SK-N-SH (cell line): ENCODE results near the gene LMOD3. TPM values are rescaled to one million over a fixed set of nuclear protein-coding genes. Genes with fewer than 3 reads are reported as not detected.

ENCODE experiments used
- CTCF ChIA-PET: fragments of 300-600, 350-600 bp; formaldehyde crosslinking; extraction: SDS; loops from one replicate; lab custom pipeline; 2021; lab: Yijun Ruan, JAX
- POLR2A ChIA-PET: fragments of 350-600 bp; sonication (Branson Sonifier 250); formaldehyde crosslinking; extraction: SDS; loops from one replicate; lab custom pipeline; 2020; ENCODE audit warnings: antibody characterized with exemption, inconsistent platforms; lab: Yijun Ruan, JAX
- DNase-seq: peaks from one replicate; pipeline ENCODE4 v3.0.0; 2012
- H2AFZ ChIP-seq: fragments of 200-600 bp; sonication (generic); 2 replicates; pipeline ENCODE4 v1.8.1; 2016; ENCODE audit warnings: antibody characterized with exemption, mild to moderate bottlenecking, low read depth
- H3F3A ChIP-seq: fragments of 200-600 bp; sonication (generic); replicated peaks from 2 replicates; pipeline ENCODE3; 2016; ENCODE audit warnings: antibody characterized with exemption, mild to moderate bottlenecking; ENCODE audit not compliant: insufficient read depth
- H3K27ac ChIP-seq, 2 experiments: fragments of 200-500 bp in 1 of 2; fragments of 200-600 bp in 1 of 2; sonication (Bioruptor generic) in 1 of 2; sonication (generic), shearing (Covaris generic) in 1 of 2; 2 replicates each; pipeline versions ENCODE4 v1.5.1 to v1.6.1; 2014 to 2016; ENCODE audit warnings: low read depth in 2 of 2, inconsistent platforms in 1 of 2, low read length in 1 of 2, mild to moderate bottlenecking in 1 of 2, mixed read lengths in 1 of 2
- H3K27me3 ChIP-seq: fragments of 200-600 bp; sonication (generic), shearing (Covaris generic); 2 replicates; pipeline ENCODE4 v1.6.1; 2016; ENCODE audit warnings: mixed run types; ENCODE audit not compliant: insufficient read depth
- H3K36me3 ChIP-seq, 2 experiments: fragments of 200-500 bp in 1 of 2; fragments of 200-600 bp in 1 of 2; sonication (Bioruptor generic) in 1 of 2; sonication (generic) in 1 of 2; replicated peaks in 1 of 2; 2 replicates each; pipeline versions ENCODE3 to v1.5.1; 2014 to 2016; ENCODE audit warnings: low read length in 1 of 2, mild to moderate bottlenecking in 1 of 2; ENCODE audit not compliant: insufficient read depth in 2 of 2, control insufficient read depth in 1 of 2
- H3K4me1 ChIP-seq, 2 experiments: fragments of 200-500 bp in 1 of 2; fragments of 200-600 bp in 1 of 2; sonication (Bioruptor generic) in 1 of 2; sonication (generic), shearing (Covaris generic) in 1 of 2; 2 replicates each; pipeline versions ENCODE4 v1.5.1 to v1.6.1; 2014 to 2016; ENCODE audit warnings: low read depth in 1 of 2, low read length in 1 of 2, mixed run types in 1 of 2; ENCODE audit not compliant: insufficient read depth in 2 of 2, control insufficient read depth in 1 of 2
- H3K4me2 ChIP-seq: fragments of 200-600 bp; sonication (generic), shearing (Covaris generic); 2 replicates; pipeline ENCODE4 v1.6.1; 2017; ENCODE audit warnings: mixed run types
- H3K4me3 ChIP-seq, 2 experiments: fragments of 200-500 bp in 1 of 2; fragments of 200-600 bp in 1 of 2; sonication (Bioruptor generic) in 1 of 2; sonication (generic), shearing (Covaris generic) in 1 of 2; 2 replicates each; pipeline versions ENCODE4 v1.5.1 to v1.8.1; 2014 to 2016; ENCODE audit warnings: low read depth in 2 of 2, inconsistent platforms in 1 of 2, low read length in 1 of 2, mild to moderate bottlenecking in 1 of 2, mixed read lengths in 1 of 2, moderate library complexity in 1 of 2
- H3K79me2 ChIP-seq: fragments of 200-600 bp; sonication (generic); 2 replicates; pipeline ENCODE4 v1.8.1; 2017; ENCODE audit warnings: mild to moderate bottlenecking; ENCODE audit not compliant: insufficient read depth
- H3K9ac ChIP-seq: fragments of 200-600 bp; sonication (generic); 2 replicates; pipeline ENCODE4 v1.6.1; 2017; ENCODE audit warnings: mixed run types
- H3K9me2 ChIP-seq: fragments of 200-600 bp; sonication (generic); 2 replicates; pipeline ENCODE4 v1.6.1; 2017; ENCODE audit warnings: mixed run types
- H3K9me3 ChIP-seq: fragments of 200-600 bp; sonication (generic); 2 replicates; pipeline ENCODE4 v1.6.1; 2017; ENCODE audit warnings: mixed run types, mild to moderate bottlenecking, moderate library complexity
- H4K20me1 ChIP-seq: fragments of 200-600 bp; sonication (generic); 2 replicates; pipeline ENCODE4 v1.6.1; 2017; ENCODE audit warnings: mild to moderate bottlenecking, mixed run types; ENCODE audit not compliant: insufficient read depth
- CTCF ChIP-seq: fragments of 200-600 bp; sonication (generic); IDR thresholded peaks from 2 replicates; pipeline ENCODE4 v1.6.1; 2017; ENCODE audit warnings: antibody characterized with exemption, mild to moderate bottlenecking, moderate library complexity
- IRF3 ChIP-seq: fragments of 150-350 bp; IDR thresholded peaks from 2 replicates; pipeline ENCODE4 v1.6.1; 2016; ENCODE audit warnings: mild to moderate bottlenecking, low read depth, low read length
- JUND ChIP-seq: IDR thresholded peaks from 2 replicates; pipeline ENCODE4 v1.4.0; 2012
- MAX ChIP-seq: IDR thresholded peaks from 2 replicates; pipeline ENCODE4 v1.4.0; 2012; ENCODE audit warnings: low read depth
- MEF2A ChIP-seq: IDR thresholded peaks from 2 replicates; pipeline ENCODE4 v1.4.0; 2012; ENCODE audit warnings: low read depth, borderline replicate concordance
- MXI1 ChIP-seq: IDR thresholded peaks from 2 replicates; pipeline ENCODE4 v1.6.1; 2012; ENCODE audit warnings: mild to moderate bottlenecking, low read depth, low read length, improper control_type of control experiment
- NFIC ChIP-seq: IDR thresholded peaks from 2 replicates; pipeline ENCODE4 v1.4.0; 2012; ENCODE audit warnings: borderline replicate concordance
- PBX3 ChIP-seq: IDR thresholded peaks from 2 replicates; pipeline ENCODE4; 2012
- POLR2AphosphoS5 ChIP-seq: IDR thresholded peaks from 2 replicates; pipeline ENCODE4 v1.6.1; 2012; ENCODE audit warnings: low read depth, low read length
- RAD21 ChIP-seq: IDR thresholded peaks from 2 replicates; pipeline ENCODE4 v1.6.1; 2012; ENCODE audit warnings: mild to moderate bottlenecking, low read length
- RCOR1 ChIP-seq: fragments of 150-350 bp; IDR thresholded peaks from 2 replicates; pipeline ENCODE4 v1.6.1; 2017; ENCODE audit warnings: antibody characterized with exemption, low read length
- TAF1 ChIP-seq: IDR thresholded peaks from 2 replicates; pipeline ENCODE4 v1.6.1; 2012; ENCODE audit warnings: low read depth, mild to moderate bottlenecking, low read length, moderate library complexity, borderline replicate concordance
- TEAD4 ChIP-seq: IDR thresholded peaks from 2 replicates; pipeline ENCODE4 v1.4.0; 2012; ENCODE audit warnings: mild to moderate bottlenecking, borderline replicate concordance; ENCODE audit not compliant: insufficient read depth
- USF1 ChIP-seq: IDR thresholded peaks from 2 replicates; pipeline ENCODE4 v1.4.0; 2012; ENCODE audit warnings: low read depth, borderline replicate concordance
- YY1 ChIP-seq: IDR thresholded peaks from 2 replicates; pipeline ENCODE4 v1.4.0; 2012; ENCODE audit warnings: low read depth, mild to moderate bottlenecking
- ZBTB33 ChIP-seq: IDR thresholded peaks from 2 replicates; pipeline ENCODE4 v1.4.0; 2012; ENCODE audit warnings: low read depth, borderline replicate concordance
- WGBS: methylation state at CpG from one replicate; pipeline ENCODE4 v1.1.6; 2017; ENCODE audit warnings: low lambda C conversion rate; 5-methylcytosine and 5-hydroxymethylcytosine counted together
- polyA plus RNA-seq, 3 experiments: library from polyadenylated mRNA; depleted of rRNA; stranded (reverse); fragments of >200 nt; gene quantifications; 2 replicates each; pipeline ENCODE4 v1.2.3, GENCODE V29; 2012

Gene LMOD3
- polyA plus RNA-seq, 1 of the 3 experiments (the other 2 are of a cell fraction), result not detected

- DNase-seq, result no peak
- no peaks in the 10 kb centered on the region for H3F3A ChIP-seq
- no peak overlapping the region for H3K4me3 ChIP-seq
- no peaks in the 10 kb centered on the region for H4K20me1 ChIP-seq
- no peak overlapping the region for H3K9ac ChIP-seq
- no peaks in the 10 kb centered on the region for H3K79me2 ChIP-seq
- H2AFZ ChIP-seq, result no peak overlapping the region
- TF ChIP-seq RAD21, result no peak
- no peak for TF ChIP-seq RCOR1
- TF ChIP-seq IRF3, result no peak
- no peak for TF ChIP-seq POLR2AphosphoS5
- no peak for TF ChIP-seq MXI1
- TF ChIP-seq TEAD4, result no peak
- TF ChIP-seq MAX, result no peak
- no peak for TF ChIP-seq YY1
- TF ChIP-seq NFIC, result no peak
- TF ChIP-seq CTCF, result no peak
- no peak for TF ChIP-seq MEF2A
- TF ChIP-seq JUND, result no peak
- TF ChIP-seq ZBTB33, result no peak
- TF ChIP-seq TAF1, result no peak
- no peak for TF ChIP-seq PBX3
- no peak for TF ChIP-seq USF1
- no peaks in the 10 kb centered on the region for H3K36me3 ChIP-seq
- ChIA-PET CTCF (interaction anchor here (0.7 to 1.6 kb wide), 2 partner anchors 184 to 296 kb away, joined by 3 read pairs; no protein-coding TSS in a partner anchor), POLR2A (no interaction called here)
- H3K27me3 ChIP-seq, result no peaks in the 10 kb centered on the region
- no peaks in the 10 kb centered on the region for H3K9me3 ChIP-seq
- no peaks in the 10 kb centered on the region for H3K4me1 ChIP-seq
- H3K27ac ChIP-seq, result no peak overlapping the region
- no peaks in the 10 kb centered on the region for H3K9me2 ChIP-seq
- 87% methylated on average over 2 of the region's 2 CpGs for WGBS
- H3K4me2 ChIP-seq, result no peak overlapping the region
Measured at GRCh38 chr3:69126999-69127398, 4.6 kb upstream of the LMOD3 start.
